ENCODE data around the gene COL23A1. TPM values are rescaled to one million over a fixed set of nuclear protein-coding genes. Genes with fewer than 3 reads are reported as not detected.

The COL23A1 gene
- total and polyA plus RNA-seq, 2 experiments from 2014 or later = 1.1 to 5.1 TPM

DNA sequence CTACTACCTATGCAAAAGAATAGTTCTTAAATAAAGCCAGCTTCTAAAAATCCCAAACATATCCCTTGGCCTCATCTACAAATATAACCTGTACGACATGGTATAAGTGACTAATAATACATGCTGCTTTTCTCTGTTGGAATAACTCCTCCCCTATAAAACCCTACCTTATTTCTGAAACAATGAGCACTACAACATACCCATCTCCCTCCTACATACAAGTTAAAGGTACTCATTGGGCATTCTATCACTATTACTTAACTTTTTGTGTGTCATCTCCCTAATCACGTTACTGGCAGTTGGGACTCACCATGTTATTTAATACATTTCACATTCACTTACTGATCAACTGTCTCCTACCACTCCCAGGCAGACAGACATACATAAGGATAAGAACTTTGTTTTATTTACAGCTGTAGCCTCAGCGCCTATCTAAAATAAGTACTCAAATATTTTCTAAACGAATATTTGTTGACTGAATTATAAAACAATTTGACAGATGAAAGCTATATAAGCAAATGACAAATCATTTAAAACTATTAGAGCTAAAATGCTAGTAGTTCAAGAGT lies 32.6 kb upstream of the COL23A1 start:
- TF ChIP-seq EZH2phosphoT487 (IDR thresholded peaks at IDR 0.05; ENCODE audit: low read depth, severe bottlenecking, unreplicated experiment) = no peak
- no peak for TF ChIP-seq EZH2 (IDR thresholded peaks at IDR 0.05; ENCODE audit: borderline replicate concordance)
- TF ChIP-seq CTCF (IDR thresholded peaks at IDR 0.05; ENCODE audit: poor library complexity) = no peak
- H3K4me3 ChIP-seq = no peak overlapping the region
- H3K9me2 ChIP-seq (replicated peaks; ENCODE audit: insufficient read depth) = no peaks in the 10 kb centered on the region
- H3K36me3 ChIP-seq (replicated peaks; ENCODE audit: insufficient read depth, low read depth) = peaks cover 4% of the 10 kb centered on the region
- 93% methylated on average over 4 of the region's 4 CpGs for WGBS (ENCODE audit: low lambda C conversion rate, missing lambda C conversion rate)
- H3K9me3 ChIP-seq (ENCODE audit: low read depth) = no peaks in the 10 kb centered on the region
- H4K20me1 ChIP-seq (ENCODE audit: insufficient read depth, poor library complexity, severe bottlenecking) = peaks cover 46% of the 10 kb centered on the region
- peaks cover 75% of the 10 kb centered on the region for H3K79me2 ChIP-seq
- peaks cover 13% of the 10 kb centered on the region for H3K4me1 ChIP-seq (ENCODE audit: insufficient read depth)
- no peak overlapping the region for H2AFZ ChIP-seq
- H3K27me3 ChIP-seq = no peaks in the 10 kb centered on the region
- H3K27ac ChIP-seq = no peak overlapping the region
- no peak overlapping the region for H3K4me2 ChIP-seq
- DNase-seq (ENCODE audit: low spot score) = no peak

DNA sequence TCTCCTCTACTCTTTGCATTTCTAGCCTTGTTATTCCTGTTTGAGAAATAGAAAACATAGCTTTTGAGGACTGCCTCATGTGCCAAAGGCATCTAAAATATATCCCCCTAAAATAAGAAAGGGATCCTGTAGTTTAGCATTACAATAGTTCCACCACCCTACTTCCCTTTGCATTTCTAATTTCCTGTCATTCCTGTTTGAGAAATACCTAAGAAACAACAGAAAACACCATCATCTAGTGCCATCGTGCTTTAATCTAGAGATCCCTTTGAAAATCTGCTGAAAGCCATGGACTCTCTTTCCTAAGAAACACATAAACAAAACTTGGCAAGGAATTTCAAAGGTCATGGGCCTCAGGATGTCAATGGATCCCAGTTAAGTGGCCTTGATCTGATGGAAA lies 29.2 kb upstream of the COL23A1 start:
- Histone ChIP-seq H3K9me2 (replicated peaks; ENCODE audit: insufficient read depth) (no peaks in the 10 kb centered on the region), H3K4me2 (no peak overlapping the region), H3K4me1 (ENCODE audit: insufficient read depth) (peaks cover 10% of the 10 kb centered on the region), H3K36me3 (replicated peaks; ENCODE audit: insufficient read depth, low read depth) (peaks cover 4% of the 10 kb centered on the region), H3K79me2 (peaks cover 71% of the 10 kb centered on the region), H3K27me3 (no peaks in the 10 kb centered on the region), H3K9me3 (ENCODE audit: low read depth) (no peaks in the 10 kb centered on the region), H3K27ac (no peak overlapping the region), H2AFZ (no peak overlapping the region), H4K20me1 (ENCODE audit: insufficient read depth, poor library complexity, severe bottlenecking) (peaks cover 26% of the 10 kb centered on the region), H3K4me3 (no peak overlapping the region)
- DNase-seq (ENCODE audit: low spot score) = no peak
- TF ChIP-seq CTCF (IDR thresholded peaks at IDR 0.05; ENCODE audit: poor library complexity) = no peak
- no peak for TF ChIP-seq EZH2phosphoT487 (IDR thresholded peaks at IDR 0.05; ENCODE audit: low read depth, severe bottlenecking, unreplicated experiment)
- TF ChIP-seq EZH2 (IDR thresholded peaks at IDR 0.05; ENCODE audit: borderline replicate concordance) = no peak
- WGBS (ENCODE audit: low lambda C conversion rate, missing lambda C conversion rate) = 89% methylated on average over 1 of the region's 1 CpG

- Histone ChIP-seq H3K4me1 (ENCODE audit: insufficient read depth) (no peaks in the 10 kb centered on the region), H3K27me3 (no peaks in the 10 kb centered on the region), H3K4me2 (no peak overlapping the region), H3K9me2 (replicated peaks; ENCODE audit: insufficient read depth) (no peaks in the 10 kb centered on the region), H2AFZ (no peak overlapping the region), H3K36me3 (replicated peaks; ENCODE audit: insufficient read depth, low read depth) (no peaks in the 10 kb centered on the region), H3K27ac (no peak overlapping the region), H3K79me2 (peaks cover 34% of the 10 kb centered on the region), H4K20me1 (ENCODE audit: insufficient read depth, poor library complexity, severe bottlenecking) (no peaks in the 10 kb centered on the region), H3K9me3 (ENCODE audit: low read depth) (no peaks in the 10 kb centered on the region), H3K4me3 (no peak overlapping the region)
- no peak for TF ChIP-seq EZH2 (IDR thresholded peaks at IDR 0.05; ENCODE audit: borderline replicate concordance)
- TF ChIP-seq EZH2phosphoT487 (IDR thresholded peaks at IDR 0.05; ENCODE audit: low read depth, severe bottlenecking, unreplicated experiment) = no peak
- no peak for TF ChIP-seq CTCF (IDR thresholded peaks at IDR 0.05; ENCODE audit: poor library complexity)
- no peak for DNase-seq (ENCODE audit: low spot score)
- 94% methylated on average over 7 of the region's 7 CpGs for WGBS (ENCODE audit: low lambda C conversion rate, missing lambda C conversion rate)
These were observed 22.1 kb upstream of the COL23A1 start for GRCh38 chr5:178612299-178612698.

Measured in hepatocyte (in vitro differentiated cells).